Measurements from ENCODE around the gene GPR32.

DNA sequence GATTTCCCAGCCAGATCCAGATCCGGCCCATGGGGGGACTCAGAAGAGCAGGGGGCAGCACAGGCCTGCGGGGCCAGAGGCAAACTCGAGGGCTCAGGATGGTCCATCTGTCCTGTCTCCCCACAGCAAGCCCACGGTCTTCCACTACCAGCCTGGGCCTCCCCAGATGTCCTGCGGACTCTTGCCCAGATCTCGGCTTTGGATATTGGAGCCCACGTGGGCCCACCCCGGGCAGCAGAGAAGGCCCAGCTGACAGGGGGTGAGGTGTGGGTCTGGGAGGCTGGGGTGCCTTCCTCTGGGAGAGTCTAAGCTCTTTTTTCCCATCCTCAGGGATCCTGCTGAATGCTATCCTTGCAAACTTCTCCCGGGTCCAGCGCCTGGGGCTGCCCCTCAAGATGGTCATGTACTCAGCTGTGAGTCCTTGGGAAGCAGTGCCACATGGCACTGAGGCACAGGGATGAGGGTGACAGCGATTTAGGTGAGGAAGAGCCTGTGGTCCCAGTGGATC, 23.3 kb downstream of the GPR32 start:
- TF ChIP-seq POLR2AphosphoS5 (IDR thresholded peaks at IDR 0.05) (no peak), EP300 (conservative IDR thresholded peaks at IDR 0.05; ENCODE audit: poor library complexity, severe bottlenecking) (no peak), TAF1 (IDR thresholded peaks at IDR 0.05; ENCODE audit: low read depth) (no peak), RAD21 (conservative IDR thresholded peaks at IDR 0.05) (no peak), EZH2 (IDR thresholded peaks at IDR 0.05; ENCODE audit: borderline replicate concordance, insufficient read depth, low read length, poor library complexity, severe bottlenecking) (no peak)
- TF ChIP-seq, protein P1, sequence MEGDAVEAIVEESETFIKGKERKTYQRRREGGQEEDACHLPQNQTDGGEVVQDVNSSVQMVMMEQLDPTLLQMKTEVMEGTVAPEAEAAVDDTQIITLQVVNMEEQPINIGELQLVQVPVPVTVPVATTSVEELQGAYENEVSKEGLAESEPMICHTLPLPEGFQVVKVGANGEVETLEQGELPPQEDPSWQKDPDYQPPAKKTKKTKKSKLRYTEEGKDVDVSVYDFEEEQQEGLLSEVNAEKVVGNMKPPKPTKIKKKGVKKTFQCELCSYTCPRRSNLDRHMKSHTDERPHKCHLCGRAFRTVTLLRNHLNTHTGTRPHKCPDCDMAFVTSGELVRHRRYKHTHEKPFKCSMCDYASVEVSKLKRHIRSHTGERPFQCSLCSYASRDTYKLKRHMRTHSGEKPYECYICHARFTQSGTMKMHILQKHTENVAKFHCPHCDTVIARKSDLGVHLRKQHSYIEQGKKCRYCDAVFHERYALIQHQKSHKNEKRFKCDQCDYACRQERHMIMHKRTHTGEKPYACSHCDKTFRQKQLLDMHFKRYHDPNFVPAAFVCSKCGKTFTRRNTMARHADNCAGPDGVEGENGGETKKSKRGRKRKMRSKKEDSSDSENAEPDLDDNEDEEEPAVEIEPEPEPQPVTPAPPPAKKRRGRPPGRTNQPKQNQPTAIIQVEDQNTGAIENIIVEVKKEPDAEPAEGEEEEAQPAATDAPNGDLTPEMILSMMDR (IDR thresholded peaks at IDR 0.05; ENCODE audit: poor library complexity, severe bottlenecking), result no peak

Measured in neural cell (in vitro differentiated cells).